Astrocyte (in vitro differentiated cells and primary cell): Measurements from ENCODE around the gene HOXB7.

Experiments
- CTCF ChIP-seq: IDR thresholded peaks from 2 replicates; pipeline ENCODE4 v1.5.1; 2011; ENCODE audit warnings: low read depth, mild to moderate bottlenecking, inconsistent platforms, low read length, moderate library complexity; ENCODE audit not compliant: insufficient read depth
- EZH2 ChIP-seq: IDR thresholded peaks from 2 replicates; pipeline ENCODE4 v1.6.1; 2012; ENCODE audit warnings: mild to moderate bottlenecking, low read length, inconsistent platforms; ENCODE audit not compliant: insufficient read depth

- TF ChIP-seq CTCF (no peak), EZH2 (peak; percentile 6)
Observed at GRCh38 chr17:48641541-48642058, 30.8 kb upstream of the HOXB7 start.
